ENCODE measurements around the gene SNAPIN.

Gene SNAPIN

GRCh38 chr1:153688276-153688675 is 29.8 kb downstream of the SNAPIN start:
- H3K9me3 Mint-ChIP-seq: no peaks in the 10 kb centered on the region
- no peak for DNase-seq
- H3K4me1 Mint-ChIP-seq (ENCODE audit: low read depth): peaks cover 8% of the 10 kb centered on the region
- peaks cover 6% of the 10 kb centered on the region for H3K27me3 Mint-ChIP-seq
- no peaks in the 10 kb centered on the region for H3K36me3 Mint-ChIP-seq (ENCODE audit: low read depth)
- H3K4me3 Mint-ChIP-seq: no peak overlapping the region
- no peak overlapping the region for H3K27ac Mint-ChIP-seq

DNA sequence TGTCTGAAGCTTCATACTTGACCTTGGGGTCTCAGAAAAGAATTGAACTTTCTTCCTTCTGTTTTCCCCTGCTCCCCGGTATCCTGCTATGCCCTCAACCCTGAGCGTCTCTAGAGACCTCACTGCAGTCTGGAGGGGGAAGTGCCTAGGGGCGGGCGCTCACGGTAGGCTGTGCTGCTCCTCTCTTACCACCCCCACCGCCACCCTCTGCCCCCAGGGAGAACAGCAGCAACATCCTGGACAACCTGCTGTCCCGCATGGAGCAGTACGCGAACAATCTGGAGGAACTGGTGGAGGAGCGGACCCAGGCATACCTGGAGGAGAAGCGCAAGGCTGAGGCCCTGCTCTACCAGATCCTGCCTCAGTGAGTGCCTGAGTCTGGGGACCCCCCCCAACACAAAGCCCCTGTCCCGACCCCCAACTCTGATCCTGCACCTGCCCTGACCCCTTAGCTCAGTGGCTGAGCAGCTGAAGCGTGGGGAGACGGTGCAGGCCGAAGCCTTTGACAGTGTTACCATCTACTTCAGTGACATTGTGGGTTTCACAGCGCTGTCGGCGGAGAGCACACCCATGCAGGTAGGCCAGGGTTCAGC is 30.3 kb downstream of the SNAPIN start:
- Mint-ChIP-seq H3K4me1 (ENCODE audit: low read depth) (peaks cover 8% of the 10 kb centered on the region), H3K27ac (no peak overlapping the region), H3K36me3 (ENCODE audit: low read depth) (no peaks in the 10 kb centered on the region), H3K9me3 (no peaks in the 10 kb centered on the region), H3K27me3 (peaks cover 2% of the 10 kb centered on the region), H3K4me3 (no peak overlapping the region)
- no peak for DNase-seq

DNA sequence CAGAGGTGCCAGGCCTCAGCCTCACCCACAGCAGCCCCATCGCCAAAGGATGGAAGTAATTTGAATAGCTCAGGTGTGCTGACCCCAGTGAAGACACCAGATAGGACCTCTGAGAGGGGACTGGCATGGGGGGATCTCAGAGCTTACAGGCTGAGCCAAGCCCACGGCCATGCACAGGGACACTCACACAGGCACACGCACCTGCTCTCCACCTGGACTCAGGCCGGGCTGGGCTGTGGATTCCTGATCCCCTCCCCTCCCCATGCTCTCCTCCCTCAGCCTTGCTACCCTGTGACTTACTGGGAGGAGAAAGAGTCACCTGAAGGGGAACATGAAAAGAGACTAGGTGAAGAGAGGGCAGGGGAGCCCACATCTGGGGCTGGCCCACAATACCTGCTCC is 35.0 kb downstream of the SNAPIN start:
- Mint-ChIP-seq H3K27me3 (peaks cover 6% of the 10 kb centered on the region), H3K9me3 (no peaks in the 10 kb centered on the region), H3K4me1 (ENCODE audit: low read depth) (peaks cover 8% of the 10 kb centered on the region), H3K36me3 (ENCODE audit: low read depth) (no peaks in the 10 kb centered on the region), H3K4me3 (no peak overlapping the region), H3K27ac (no peak overlapping the region)
- no peak for DNase-seq

DNA sequence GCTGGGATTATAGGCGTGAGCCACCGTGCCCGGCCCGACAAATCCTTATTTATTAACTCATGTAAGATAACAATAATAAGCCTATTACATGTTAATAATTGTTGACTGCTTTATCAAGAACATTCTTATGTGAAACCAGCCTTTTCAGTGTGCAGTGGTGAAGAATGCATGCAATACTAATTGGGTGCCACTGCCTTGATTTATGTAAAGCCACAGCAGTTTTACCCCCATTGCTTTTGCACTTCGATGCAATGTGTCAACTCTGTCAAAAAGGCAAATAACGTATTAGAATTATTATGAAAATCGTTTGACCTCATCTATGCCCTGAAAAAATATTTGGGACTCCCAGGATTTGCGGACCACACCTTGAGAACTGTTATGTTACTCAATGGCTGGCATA is 38.2 kb downstream of the SNAPIN start:
- Mint-ChIP-seq H3K27ac (no peak overlapping the region), H3K36me3 (ENCODE audit: low read depth) (no peaks in the 10 kb centered on the region), H3K4me3 (no peak overlapping the region), H3K4me1 (ENCODE audit: low read depth) (no peaks in the 10 kb centered on the region), H3K27me3 (peaks cover 6% of the 10 kb centered on the region), H3K9me3 (no peaks in the 10 kb centered on the region)
- DNase-seq: no peak

DNA sequence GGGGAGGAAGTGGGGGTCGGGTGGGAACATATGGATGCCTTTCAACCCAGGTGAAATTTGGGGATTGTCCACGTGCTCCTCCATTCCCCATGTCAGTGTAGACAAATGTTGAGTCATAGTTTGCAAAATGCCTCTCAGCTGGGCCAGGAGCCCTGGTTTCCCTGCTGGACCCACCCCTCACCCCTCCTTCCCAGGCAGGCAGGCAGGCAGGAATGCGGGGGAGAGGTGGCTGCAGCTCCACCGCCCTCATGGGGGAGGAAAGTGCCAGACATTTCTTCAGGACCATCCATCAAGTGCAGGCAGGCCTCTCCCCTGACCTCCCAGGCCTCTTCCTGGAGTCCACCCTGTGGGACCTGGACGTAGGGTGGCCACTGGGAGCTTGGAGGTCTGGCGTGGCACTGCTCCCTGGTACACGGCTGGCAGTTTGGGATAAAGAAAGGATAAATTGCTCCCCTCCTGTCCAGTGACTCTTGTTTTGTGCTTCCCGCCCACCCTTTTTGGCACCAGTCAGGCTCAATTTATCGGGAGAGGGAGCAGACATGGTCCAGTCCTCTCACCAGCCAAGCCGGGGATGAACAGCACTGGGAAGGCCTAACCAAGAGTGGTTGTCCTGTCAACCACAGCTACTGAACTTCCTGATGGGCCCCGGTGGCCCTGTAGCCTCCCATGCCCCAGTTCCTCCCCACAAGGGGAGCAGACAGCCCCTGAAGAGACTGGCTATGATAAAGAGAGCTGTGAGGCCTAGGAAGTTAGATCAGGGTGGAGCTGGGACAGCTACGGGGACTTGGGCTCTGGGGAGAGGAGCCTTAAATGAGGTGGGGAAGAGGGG is 38.9 kb downstream of the SNAPIN start:
- H3K36me3 Mint-ChIP-seq (ENCODE audit: low read depth): no peaks in the 10 kb centered on the region
- H3K9me3 Mint-ChIP-seq: no peaks in the 10 kb centered on the region
- no peaks in the 10 kb centered on the region for H3K4me1 Mint-ChIP-seq (ENCODE audit: low read depth)
- peaks cover 6% of the 10 kb centered on the region for H3K27me3 Mint-ChIP-seq
- no peak overlapping the region for H3K27ac Mint-ChIP-seq
- DNase-seq: no peak
- H3K4me3 Mint-ChIP-seq: no peak overlapping the region

- H3K36me3 Mint-ChIP-seq (ENCODE audit: low read depth): no peaks in the 10 kb centered on the region
- H3K4me3 Mint-ChIP-seq: no peak overlapping the region
- H3K27me3 Mint-ChIP-seq: peaks cover 6% of the 10 kb centered on the region
- H3K9me3 Mint-ChIP-seq: no peaks in the 10 kb centered on the region
- no peak overlapping the region for H3K27ac Mint-ChIP-seq
- no peaks in the 10 kb centered on the region for H3K4me1 Mint-ChIP-seq (ENCODE audit: low read depth)
- no peak for DNase-seq
Observed at GRCh38 chr1:153698020-153698922, 39.8 kb downstream of the SNAPIN start.

GRCh38 chr1:153698923-153699714 is 40.6 kb downstream of the SNAPIN start:
- Mint-ChIP-seq H3K9me3 (no peaks in the 10 kb centered on the region), H3K27me3 (peaks cover 6% of the 10 kb centered on the region), H3K4me1 (ENCODE audit: low read depth) (no peaks in the 10 kb centered on the region), H3K36me3 (ENCODE audit: low read depth) (no peaks in the 10 kb centered on the region), H3K4me3 (no peak overlapping the region), H3K27ac (no peak overlapping the region)
- DNase-seq: no peak

GRCh38 chr1:153699768-153700167 is 41.3 kb downstream of the SNAPIN start:
- Mint-ChIP-seq H3K4me3 (no peak overlapping the region), H3K9me3 (no peaks in the 10 kb centered on the region), H3K27me3 (peaks cover 6% of the 10 kb centered on the region), H3K4me1 (ENCODE audit: low read depth) (no peaks in the 10 kb centered on the region), H3K27ac (no peak overlapping the region), H3K36me3 (ENCODE audit: low read depth) (no peaks in the 10 kb centered on the region)
- DNase-seq: no peak

DNA sequence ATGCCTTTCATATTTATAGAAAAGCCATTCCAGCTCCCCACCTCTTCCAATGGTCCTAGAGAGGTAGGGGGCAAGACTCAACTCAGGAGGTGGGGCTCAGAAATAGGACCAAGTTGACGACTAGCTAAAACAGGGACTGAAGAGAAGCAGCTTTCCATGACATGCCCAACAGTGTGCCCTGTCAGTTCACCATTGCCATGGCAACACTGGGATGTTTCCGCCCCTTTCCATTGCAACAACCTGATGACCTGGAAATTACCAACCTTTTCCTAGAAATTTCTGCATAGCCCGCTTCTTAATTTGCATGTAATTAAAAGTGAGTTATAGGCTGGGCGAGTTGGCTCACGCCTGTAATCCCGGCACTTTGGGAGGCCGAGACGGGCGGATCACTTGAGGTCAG is 47.0 kb downstream of the SNAPIN start:
- no peaks in the 10 kb centered on the region for H3K4me1 Mint-ChIP-seq (ENCODE audit: low read depth)
- DNase-seq: no peak
- no peak overlapping the region for H3K27ac Mint-ChIP-seq
- H3K36me3 Mint-ChIP-seq (ENCODE audit: low read depth): no peaks in the 10 kb centered on the region
- no peak overlapping the region for H3K4me3 Mint-ChIP-seq
- no peaks in the 10 kb centered on the region for H3K27me3 Mint-ChIP-seq
- H3K9me3 Mint-ChIP-seq: no peaks in the 10 kb centered on the region

DNA sequence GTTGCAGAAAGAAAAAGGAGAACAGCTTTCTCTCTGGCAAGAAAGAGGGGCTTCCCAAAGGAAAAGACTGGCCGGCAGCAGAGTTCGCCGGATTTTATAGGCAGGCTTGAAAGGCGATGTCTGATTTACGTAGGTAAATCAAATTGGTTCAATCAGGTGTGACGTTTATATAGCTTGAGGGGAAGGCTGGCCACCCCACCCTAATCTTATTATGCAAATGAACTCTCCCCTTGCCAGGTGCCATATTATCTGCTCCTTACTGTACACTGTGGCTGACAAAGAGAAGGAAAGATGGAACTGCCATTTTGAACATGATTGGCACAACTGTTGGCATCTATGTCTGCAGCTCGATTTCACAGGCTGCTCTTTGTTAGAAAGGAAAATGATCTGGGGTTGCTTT is 52.5 kb downstream of the SNAPIN start:
- H3K36me3 Mint-ChIP-seq (ENCODE audit: low read depth): no peaks in the 10 kb centered on the region
- H3K4me1 Mint-ChIP-seq (ENCODE audit: low read depth): no peaks in the 10 kb centered on the region
- no peaks in the 10 kb centered on the region for H3K9me3 Mint-ChIP-seq
- H3K4me3 Mint-ChIP-seq: no peak overlapping the region
- no peak overlapping the region for H3K27ac Mint-ChIP-seq
- DNase-seq: no peak
- H3K27me3 Mint-ChIP-seq: peaks cover 8% of the 10 kb centered on the region

All from activated T-cell treated with anti-CD3 and anti-CD28 coated beads, Interleukin-2, amount 50 U/mL, for 24 hours (primary cell).